Measurements from ENCODE around the gene CDK5RAP2. TPM values are rescaled to one million over a fixed set of nuclear protein-coding genes. Genes with fewer than 3 reads are reported as not detected.

The CDK5RAP2 gene
- total and polyA plus RNA-seq, 9 of the 15 experiments (the other 6 are each of a cell fraction or from before 2014, with no cell fraction given) = 19.9 to 68.8 (median 42.2) TPM

- no peak for TF ChIP-seq GABPA (tag; conservative IDR thresholded peaks at IDR 0.05; ENCODE audit: low read depth)
- TF ChIP-seq NR3C1 (CRISPR knock-in tag; IDR thresholded peaks at IDR 0.05) = no peak
- TF ChIP-seq ZKSCAN1 (IDR thresholded peaks at IDR 0.05; ENCODE audit: low read depth, low read length) = no peak
- TF ChIP-seq CTBP1 (IDR thresholded peaks at IDR 0.05; ENCODE audit: borderline replicate concordance) = no peak
- no peak for TF ChIP-seq USF2 (CRISPR knock-in tag; IDR thresholded peaks at IDR 0.05)
- no peak for TF ChIP-seq ZNF696 (CRISPR knock-in tag; conservative IDR thresholded peaks at IDR 0.05)
- TF ChIP-seq SIX5 (IDR thresholded peaks at IDR 0.05; ENCODE audit: borderline replicate concordance in 1 of 2, insufficient read depth in 1 of 2, low read depth in 1 of 2, low read length in 2 of 2) = no peak
- TF ChIP-seq DNMT1 (IDR thresholded peaks at IDR 0.05) = no peak
- TF ChIP-seq PRDM10 (IDR thresholded peaks at IDR 0.05; ENCODE audit: partially characterized antibody) = peak; percentile 9
- no peak for TF ChIP-seq ILF3 (IDR thresholded peaks at IDR 0.05; ENCODE audit: borderline replicate concordance)
- TF ChIP-seq L3MBTL2 (IDR thresholded peaks at IDR 0.05) = no peak; the same call in 1 of the 2 replicates
- TF ChIP-seq ILK (tag; IDR thresholded peaks at IDR 0.05; ENCODE audit: borderline replicate concordance, low read depth) = no peak
- TF ChIP-seq RBM34 (IDR thresholded peaks at IDR 0.05; ENCODE audit: borderline replicate concordance, insufficient read depth, low read length) = no peak
- TF ChIP-seq BHLHE40 (IDR thresholded peaks at IDR 0.05; ENCODE audit: low read length) = no peak
- no peak for TF ChIP-seq ZNF175 (CRISPR knock-in tag; IDR thresholded peaks at IDR 0.05; ENCODE audit: low read depth)
- TF ChIP-seq ELF2 (CRISPR knock-in tag; IDR thresholded peaks at IDR 0.05) = no peak
- no peak for TF ChIP-seq HLTF (IDR thresholded peaks at IDR 0.05)
- TF ChIP-seq TEAD2 (tag; IDR thresholded peaks at IDR 0.05) = no peak
- TF ChIP-seq CTCF (IDR thresholded peaks at IDR 0.05 in 2 of 3, conservative IDR thresholded peaks at IDR 0.05 in 1 of 3; ENCODE audit: insufficient read depth in 2 of 3, low read depth in 1 of 3, low read length in 3 of 3) = no peak
- no peak for TF ChIP-seq TGIF2 (CRISPR knock-in tag; IDR thresholded peaks at IDR 0.05)
- TF ChIP-seq FOXA3 (CRISPR knock-in tag; conservative IDR thresholded peaks at IDR 0.05 in 1 of 2, IDR thresholded peaks at IDR 0.05 in 1 of 2) = no peak
- TF ChIP-seq CHD4 (IDR thresholded peaks at IDR 0.05; ENCODE audit: insufficient read depth, insufficient replicate concordance, low read depth, low read length, poor library complexity, severe bottlenecking) = no peak
- no peak for TF ChIP-seq FOXJ3 (CRISPR knock-in tag; IDR thresholded peaks at IDR 0.05)
- no peak for TF ChIP-seq NELFE (IDR thresholded peaks at IDR 0.05; ENCODE audit: insufficient read depth, insufficient read length)
- no peak for TF ChIP-seq ZFP30 (CRISPR knock-in tag; IDR thresholded peaks at IDR 0.05; ENCODE audit: borderline replicate concordance)
These were observed 176.5 kb downstream of the CDK5RAP2 start (continued) for GRCh38 chr9:120403543-120403856.

Measured in K562 (cell line).